Liver (tissue), 9 donors: Measurements from ENCODE around the gene CARD11. TPM values are rescaled to one million over a fixed set of nuclear protein-coding genes. Genes with fewer than 3 reads are reported as not detected.

Experiments
- DNase-seq: peaks from one replicate; pipeline ENCODE4 v3.0.0-alpha.2; 2017; ENCODE audit warnings: low spot score
- H3K27ac ChIP-seq, 2 donors: one replicate each; pipeline ENCODE4 v1.7.0; 2013; ENCODE audit warnings: inconsistent platforms in 2 of 2, low read length in 2 of 2, control low read depth in 1 of 2, low read depth in 1 of 2, mild to moderate bottlenecking in 1 of 2
- H3K27me3 ChIP-seq, 4 donors: one replicate each; pipeline versions ENCODE4 v1.6.1 to v1.7.0; 2013; ENCODE audit warnings: low read length in 3 of 4, inconsistent platforms in 1 of 4, mild to moderate bottlenecking in 1 of 4, moderate library complexity in 1 of 4; ENCODE audit not compliant: control insufficient read depth in 4 of 4, insufficient read depth in 4 of 4
- H3K36me3 ChIP-seq, 4 donors: one replicate each; pipeline versions ENCODE4 v1.6.1 to v1.7.0; 2013; ENCODE audit warnings: low read length in 3 of 4, mild to moderate bottlenecking in 3 of 4, low read depth in 1 of 4, moderate library complexity in 1 of 4; ENCODE audit not compliant: control insufficient read depth in 4 of 4, insufficient read depth in 3 of 4
- H3K4me1 ChIP-seq, 4 donors: one replicate each; pipeline versions ENCODE4 v1.6.1 to v1.7.0; 2013; ENCODE audit warnings: low read length in 3 of 4, mild to moderate bottlenecking in 3 of 4, moderate library complexity in 1 of 4; ENCODE audit not compliant: control insufficient read depth in 4 of 4, insufficient read depth in 4 of 4
- H3K4me3 ChIP-seq, 3 donors: one replicate each; pipeline versions ENCODE4 v1.6.1 to v1.7.0; 2013; ENCODE audit warnings: low read length in 3 of 3, control low read depth in 1 of 3, low read depth in 1 of 3, mild to moderate bottlenecking in 1 of 3
- H3K9ac ChIP-seq, 2 donors: one replicate each; pipeline ENCODE4 v1.7.0; 2013; ENCODE audit warnings: low read length in 2 of 2, mild to moderate bottlenecking in 2 of 2, moderate library complexity in 2 of 2, control low read depth in 1 of 2, low read depth in 1 of 2
- H3K9me3 ChIP-seq, 4 donors: one replicate each; pipeline versions ENCODE4 v1.6.1 to v1.7.0; 2013; ENCODE audit warnings: low read length in 3 of 4; ENCODE audit not compliant: control insufficient read depth in 4 of 4
- ATF3 ChIP-seq: IDR thresholded peaks from 2 replicates; pipeline ENCODE4 v1.6.1; 2016; ENCODE audit warnings: antibody characterized with exemption
- CTCF ChIP-seq: fragments of 150-350 bp; IDR thresholded peaks from 2 replicates; pipeline ENCODE4 v1.5.1; 2017; ENCODE audit warnings: improper control_type of control experiment, low read depth, low read length; ENCODE audit not compliant: missing input control
- EGR1 ChIP-seq, 2 donors: IDR thresholded peaks; 2 replicates each; pipeline ENCODE4 v1.6.1; 2016 to 2018; ENCODE audit warnings: antibody characterized with exemption in 2 of 2, low read depth in 2 of 2
- FOXA1 ChIP-seq: IDR thresholded peaks from 2 replicates; pipeline ENCODE4 v1.6.1; 2016; ENCODE audit warnings: antibody characterized with exemption
- FOXA2 ChIP-seq: IDR thresholded peaks from 2 replicates; pipeline ENCODE4 v1.6.1; 2016; ENCODE audit warnings: antibody characterized with exemption
- GABPA ChIP-seq, 2 donors: IDR thresholded peaks in 1 of 2; conservative IDR thresholded peaks in 1 of 2; 2 replicates each; pipeline ENCODE4 v1.6.1; 2016; ENCODE audit warnings: antibody characterized with exemption in 2 of 2, mild to moderate bottlenecking in 1 of 2, moderate library complexity in 1 of 2
- HNF4A ChIP-seq, 2 donors: conservative IDR thresholded peaks; 2 replicates each; pipeline ENCODE4 v1.6.1; 2016; ENCODE audit warnings: antibody characterized with exemption in 2 of 2, mild to moderate bottlenecking in 2 of 2
- HNF4G ChIP-seq: IDR thresholded peaks from 2 replicates; pipeline ENCODE4 v1.6.1; 2016; ENCODE audit warnings: antibody characterized with exemption
- JUND ChIP-seq, 2 donors: IDR thresholded peaks; 2 replicates each; pipeline ENCODE4 v1.6.1; 2016; ENCODE audit warnings: antibody characterized with exemption in 2 of 2
- MAX ChIP-seq: IDR thresholded peaks from 2 replicates; pipeline ENCODE4 v1.6.1; 2016; ENCODE audit warnings: antibody characterized with exemption
- NR2F2 ChIP-seq: IDR thresholded peaks from 2 replicates; pipeline ENCODE4 v1.6.1; 2016; ENCODE audit warnings: antibody characterized with exemption
- RAD21 ChIP-seq, 2 donors: IDR thresholded peaks; 2 replicates each; pipeline ENCODE4 v1.6.1; 2016; ENCODE audit warnings: antibody characterized with exemption in 2 of 2, mild to moderate bottlenecking in 2 of 2
- REST ChIP-seq: IDR thresholded peaks from 2 replicates; pipeline ENCODE4 v1.6.1; 2016; ENCODE audit warnings: antibody characterized with exemption, mild to moderate bottlenecking
- RXRA ChIP-seq, 2 donors: IDR thresholded peaks; 2 replicates each; pipeline ENCODE4 v1.6.1; 2017 to 2018; ENCODE audit warnings: antibody characterized with exemption in 2 of 2, mild to moderate bottlenecking in 1 of 2
- SP1 ChIP-seq: IDR thresholded peaks from 2 replicates; pipeline ENCODE4 v1.6.1; 2018; ENCODE audit warnings: antibody characterized with exemption, mild to moderate bottlenecking
- YY1 ChIP-seq: IDR thresholded peaks from 2 replicates; pipeline ENCODE4 v1.6.1; 2016; ENCODE audit warnings: antibody characterized with exemption, mild to moderate bottlenecking
- WGBS: extraction: QIAGEN DNeasy Blood & Tissue Kit; methylation state at CpG from one replicate; pipeline ENCODE4 v1.1.7; 2013; 5-methylcytosine and 5-hydroxymethylcytosine counted together
- polyA plus RNA-seq, 2 donors: library from polyadenylated mRNA; stranded (reverse) in 1 of 2; unstranded in 1 of 2; fragments of 200-250 nt in 1 of 2; fragments of >200 nt in 1 of 2; fragmentation: Nextera tagmentation in 1 of 2; extraction: Ambion mirVana in 1 of 2; gene quantifications; one replicate each; pipeline versions ENCODE4 v1.2.1 to v1.2.3, GENCODE V29; 2013 to 2015
- total RNA-seq, 2 donors: library from RNA; depleted of rRNA; stranded (reverse); fragments of >200 nt; gene quantifications; one replicate each; pipeline ENCODE4 v1.2.3, GENCODE V29; 2014
- donor health status: healthy.
- donor health status: healthy.
- donor health status: healthy.
- donor health status: healthy.
- donor health status: healthy.

CARD11 gene
- total and polyA plus RNA-seq, 4 donors = 0.42 to 1.3 (median 0.83) TPM

- no peak for TF ChIP-seq YY1
- no peak for TF ChIP-seq GABPA (IDR thresholded peaks at IDR 0.05 in 1 of 2, conservative IDR thresholded peaks at IDR 0.05 in 1 of 2)
- TF ChIP-seq ATF3 = no peak
- TF ChIP-seq HNF4G = no peak
Observed at GRCh38 chr7:2956076-2956475, 87.6 kb downstream of the CARD11 start (continued).

GRCh38 chr7:2955269-2955668 lies 88.4 kb downstream of the CARD11 start:
- WGBS = 80% methylated on average over 4 of the region's 4 CpGs

More at GRCh38 chr7:2955269-2955668, 88.4 kb downstream of the CARD11 start:
- Histone ChIP-seq H3K9me3 (peaks cover 0 to under 1% (median 0%) of the 10 kb centered on the region in 4 donors), H3K4me3 (no peak overlapping the region), H3K27me3 (no peaks in the 10 kb centered on the region), H3K9ac (no peak overlapping the region), H3K4me1 (no peaks in the 10 kb centered on the region), H3K36me3 (no peaks in the 10 kb centered on the region), H3K27ac (no peak overlapping the region)
- TF ChIP-seq JUND (IDR thresholded peaks at IDR 0.05) (no peak), RXRA (IDR thresholded peaks at IDR 0.05) (no peak), YY1 (no peak), FOXA1 (no peak), ATF3 (no peak), GABPA (IDR thresholded peaks at IDR 0.05 in 1 of 2, conservative IDR thresholded peaks at IDR 0.05 in 1 of 2) (no peak), RAD21 (IDR thresholded peaks at IDR 0.05) (no peak), NR2F2 (no peak), SP1 (no peak), REST (no peak), HNF4A (conservative IDR thresholded peaks at IDR 0.05) (no peak), FOXA2 (no peak), HNF4G (no peak), EGR1 (IDR thresholded peaks at IDR 0.05; ENCODE audit: low read depth in 2 of 2) (no peak), CTCF (no peak), MAX (no peak)
- DNase-seq = no peak
